Measurements from ENCODE around the gene LACTB.

DNA sequence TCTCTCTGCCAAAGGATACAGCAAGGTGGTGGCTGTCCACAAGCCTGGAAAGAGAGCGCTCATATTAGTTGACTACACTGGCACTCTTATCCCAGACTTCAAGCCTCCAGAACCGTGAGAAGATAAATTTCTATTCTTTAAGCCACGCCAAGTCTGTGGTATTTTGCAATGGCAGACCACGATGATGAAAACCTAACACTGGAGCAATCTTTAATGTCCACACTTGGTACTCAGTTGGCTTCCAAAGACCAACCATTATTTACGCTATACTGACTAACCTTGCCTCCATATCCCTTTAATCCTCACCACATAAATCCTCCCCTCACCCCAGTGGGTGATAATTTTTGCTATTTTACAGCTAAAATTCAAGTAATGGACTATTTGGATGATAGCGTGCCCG, 16.9 kb upstream of the LACTB start:
- no peak for TF ChIP-seq EZH2 (IDR thresholded peaks at IDR 0.05; ENCODE audit: borderline replicate concordance)
- no peak for TF ChIP-seq CTCF (IDR thresholded peaks at IDR 0.05; ENCODE audit: poor library complexity)
- no peak for TF ChIP-seq EZH2phosphoT487 (IDR thresholded peaks at IDR 0.05; ENCODE audit: low read depth, severe bottlenecking, unreplicated experiment)
